HEK293 (cell line): ENCODE results near the gene RBM20.
A peak's percentile ranks its signal among the peaks of the same experiment; 100 is the strongest.

Source experiments
- BCL11A ChIP-seq: fragments of 450-650 bp; formaldehyde crosslinking; IDR thresholded peaks from 2 replicates; pipeline ENCODE4 v1.5.1; 2016; ENCODE audit warnings: low read depth, missing biosample characterization, missing genetic modification characterization
- KLF10 ChIP-seq: fragments of 450-650 bp; IDR thresholded peaks from 2 replicates; pipeline ENCODE4 v1.5.1; 2018; ENCODE audit warnings: missing biosample characterization, mild to moderate bottlenecking, missing genetic modification characterization
- KLF16 ChIP-seq: fragments of 450-650 bp; formaldehyde crosslinking; IDR thresholded peaks from 2 replicates; pipeline ENCODE4 v1.5.1; 2017; ENCODE audit warnings: missing biosample characterization, missing genetic modification characterization
- PRDM10 ChIP-seq: fragments of 450-650 bp; formaldehyde crosslinking; IDR thresholded peaks from 2 replicates; pipeline ENCODE4 v1.5.1; 2016; ENCODE audit warnings: missing biosample characterization, missing genetic modification characterization
- PRDM4 ChIP-seq: fragments of 450-650 bp; formaldehyde crosslinking; IDR thresholded peaks from 2 replicates; pipeline ENCODE4 v1.5.1; 2017; ENCODE audit warnings: missing biosample characterization, missing genetic modification characterization
- RBAK ChIP-seq: fragments of 450-650 bp; formaldehyde crosslinking; IDR thresholded peaks from 2 replicates; pipeline ENCODE4 v1.5.1; 2016; ENCODE audit warnings: missing biosample characterization, missing genetic modification characterization
- SCRT1 ChIP-seq: fragments of 450-650 bp; formaldehyde crosslinking; IDR thresholded peaks from 2 replicates; pipeline ENCODE4 v1.5.1; 2016; ENCODE audit warnings: missing biosample characterization, missing genetic modification characterization, borderline replicate concordance
- SCRT2 ChIP-seq: fragments of 450-650 bp; formaldehyde crosslinking; IDR thresholded peaks from 2 replicates; pipeline ENCODE4 v1.5.1; 2016; ENCODE audit warnings: missing biosample characterization, missing genetic modification characterization
- ZBTB10 ChIP-seq: fragments of 450-650 bp; formaldehyde crosslinking; IDR thresholded peaks from 2 replicates; pipeline ENCODE4 v1.5.1; 2016; ENCODE audit warnings: missing biosample characterization, missing genetic modification characterization
- ZBTB7A ChIP-seq: fragments of 450-650 bp; formaldehyde crosslinking; IDR thresholded peaks from 2 replicates; pipeline ENCODE4 v1.5.1; 2016; ENCODE audit warnings: low read depth, missing biosample characterization, missing genetic modification characterization
- ZFP69B ChIP-seq: fragments of 450-650 bp; formaldehyde crosslinking; IDR thresholded peaks from 2 replicates; pipeline ENCODE4 v1.5.1; 2016; ENCODE audit warnings: missing biosample characterization, missing genetic modification characterization
- ZNF114 ChIP-seq: fragments of 450-650 bp; formaldehyde crosslinking; IDR thresholded peaks from 2 replicates; pipeline ENCODE4 v1.5.0; 2017; ENCODE audit warnings: missing biosample characterization, missing genetic modification characterization
- ZNF155 ChIP-seq: fragments of 450-650 bp; formaldehyde crosslinking; IDR thresholded peaks from 2 replicates; pipeline ENCODE4 v1.5.1; 2016; ENCODE audit warnings: missing biosample characterization, missing genetic modification characterization
- ZNF16 ChIP-seq: fragments of 450-650 bp; formaldehyde crosslinking; IDR thresholded peaks from 2 replicates; pipeline ENCODE4 v1.5.1; 2016; ENCODE audit warnings: low read depth, missing biosample characterization, missing genetic modification characterization
- ZNF174 ChIP-seq: fragments of 450-650 bp; formaldehyde crosslinking; IDR thresholded peaks from 2 replicates; pipeline ENCODE4 v1.5.0; 2017; ENCODE audit warnings: missing biosample characterization, mild to moderate bottlenecking, missing genetic modification characterization
- ZNF335 ChIP-seq: fragments of 450-650 bp; formaldehyde crosslinking; conservative IDR thresholded peaks from 2 replicates; pipeline ENCODE4 v1.5.1; 2016; ENCODE audit warnings: missing biosample characterization, missing genetic modification characterization
- ZNF354C ChIP-seq: fragments of 450-650 bp; formaldehyde crosslinking; IDR thresholded peaks from 2 replicates; pipeline ENCODE4 v1.5.1; 2016; ENCODE audit warnings: missing biosample characterization, missing genetic modification characterization, low read depth, borderline replicate concordance
- ZNF423 ChIP-seq: fragments of 450-650 bp; formaldehyde crosslinking; IDR thresholded peaks from 2 replicates; pipeline ENCODE4 v1.5.1; 2016; ENCODE audit warnings: missing biosample characterization, missing genetic modification characterization
- ZNF571 ChIP-seq: fragments of 450-650 bp; formaldehyde crosslinking; IDR thresholded peaks from 2 replicates; pipeline ENCODE4 v1.5.0; 2017; ENCODE audit warnings: missing biosample characterization, missing genetic modification characterization
- ZNF701 ChIP-seq: fragments of 450-650 bp; formaldehyde crosslinking; IDR thresholded peaks from 2 replicates; pipeline ENCODE4 v1.5.1; 2016; ENCODE audit warnings: missing biosample characterization, missing genetic modification characterization
- ZNF707 ChIP-seq: fragments of 450-650 bp; formaldehyde crosslinking; IDR thresholded peaks from 2 replicates; pipeline ENCODE4 v1.5.1; 2016; ENCODE audit warnings: missing biosample characterization, missing genetic modification characterization
- ZSCAN16 ChIP-seq: fragments of 450-650 bp; formaldehyde crosslinking; IDR thresholded peaks from 2 replicates; pipeline ENCODE4 v1.5.1; 2016; ENCODE audit warnings: missing biosample characterization, missing genetic modification characterization
- TF ChIP-seq, protein P1 (sequence below): fragments of 450-650 bp; formaldehyde crosslinking; IDR thresholded peaks from 2 replicates; pipeline ENCODE4 v1.5.1; 2016; ENCODE audit warnings: missing biosample characterization, missing genetic modification characterization
- TF ChIP-seq, protein P2 (sequence below): fragments of 450-650 bp; formaldehyde crosslinking; IDR thresholded peaks from 2 replicates; pipeline ENCODE4 v1.5.1; 2017; ENCODE audit warnings: missing biosample characterization, missing genetic modification characterization
- TF ChIP-seq, protein P3 (sequence below): fragments of 450-650 bp; formaldehyde crosslinking; IDR thresholded peaks from 2 replicates; pipeline ENCODE4 v1.5.1; 2016; ENCODE audit warnings: missing biosample characterization, missing genetic modification characterization

The RBM20 gene

GRCh38 chr10:110620398-110620719, 23.8 kb upstream of the RBM20 start (continued):
- TF ChIP-seq SCRT1 (tag by site-specific recombination) (0 out of 2 replicates have a peak, but pooled peaks have one; percentile 4), ZNF707 (tag by site-specific recombination) (no peak), ZNF16 (tag by site-specific recombination) (no peak), ZNF571 (tag by site-specific recombination) (no peak), ZSCAN16 (tag by site-specific recombination) (peak; percentile 21; the same call in 1 of the 2 replicates), PRDM10 (tag by site-specific recombination) (peak; percentile 4), ZNF423 (tag by site-specific recombination) (0 out of 2 replicates have a peak, but pooled peaks have one; percentile 22), ZFP69B (tag by site-specific recombination) (peak; percentile 57; the same call in 1 of the 2 replicates), ZNF155 (tag by site-specific recombination) (no peak), ZNF354C (no peak), ZBTB7A (tag by site-specific recombination) (no peak), ZNF701 (tag by site-specific recombination) (no peak), PRDM4 (no peak), ZNF114 (tag by site-specific recombination) (no peak), KLF10 (no peak), BCL11A (no peak), RBAK (tag by site-specific recombination) (no peak), ZNF335 (tag by site-specific recombination) (no peak; the same call in 1 of the 2 replicates), ZNF174 (tag by site-specific recombination) (no peak), KLF16 (tag by site-specific recombination) (peak; percentile 76; the same call in 1 of the 2 replicates), SCRT2 (peak; percentile 94), ZBTB10 (tag by site-specific recombination) (no peak)
- TF ChIP-seq, protein P1, sequence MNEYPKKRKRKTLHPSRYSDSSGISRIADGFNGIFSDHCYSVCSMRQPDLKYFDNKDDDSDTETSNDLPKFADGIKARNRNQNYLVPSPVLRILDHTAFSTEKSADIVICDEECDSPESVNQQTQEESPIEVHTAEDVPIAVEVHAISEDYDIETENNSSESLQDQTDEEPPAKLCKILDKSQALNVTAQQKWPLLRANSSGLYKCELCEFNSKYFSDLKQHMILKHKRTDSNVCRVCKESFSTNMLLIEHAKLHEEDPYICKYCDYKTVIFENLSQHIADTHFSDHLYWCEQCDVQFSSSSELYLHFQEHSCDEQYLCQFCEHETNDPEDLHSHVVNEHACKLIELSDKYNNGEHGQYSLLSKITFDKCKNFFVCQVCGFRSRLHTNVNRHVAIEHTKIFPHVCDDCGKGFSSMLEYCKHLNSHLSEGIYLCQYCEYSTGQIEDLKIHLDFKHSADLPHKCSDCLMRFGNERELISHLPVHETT (tag by site-specific recombination) = no peak
- TF ChIP-seq, protein P2, sequence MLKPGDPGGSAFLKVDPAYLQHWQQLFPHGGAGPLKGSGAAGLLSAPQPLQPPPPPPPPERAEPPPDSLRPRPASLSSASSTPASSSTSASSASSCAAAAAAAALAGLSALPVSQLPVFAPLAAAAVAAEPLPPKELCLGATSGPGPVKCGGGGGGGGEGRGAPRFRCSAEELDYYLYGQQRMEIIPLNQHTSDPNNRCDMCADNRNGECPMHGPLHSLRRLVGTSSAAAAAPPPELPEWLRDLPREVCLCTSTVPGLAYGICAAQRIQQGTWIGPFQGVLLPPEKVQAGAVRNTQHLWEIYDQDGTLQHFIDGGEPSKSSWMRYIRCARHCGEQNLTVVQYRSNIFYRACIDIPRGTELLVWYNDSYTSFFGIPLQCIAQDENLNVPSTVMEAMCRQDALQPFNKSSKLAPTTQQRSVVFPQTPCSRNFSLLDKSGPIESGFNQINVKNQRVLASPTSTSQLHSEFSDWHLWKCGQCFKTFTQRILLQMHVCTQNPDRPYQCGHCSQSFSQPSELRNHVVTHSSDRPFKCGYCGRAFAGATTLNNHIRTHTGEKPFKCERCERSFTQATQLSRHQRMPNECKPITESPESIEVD (tag by site-specific recombination) = no peak
- TF ChIP-seq, protein P3, sequence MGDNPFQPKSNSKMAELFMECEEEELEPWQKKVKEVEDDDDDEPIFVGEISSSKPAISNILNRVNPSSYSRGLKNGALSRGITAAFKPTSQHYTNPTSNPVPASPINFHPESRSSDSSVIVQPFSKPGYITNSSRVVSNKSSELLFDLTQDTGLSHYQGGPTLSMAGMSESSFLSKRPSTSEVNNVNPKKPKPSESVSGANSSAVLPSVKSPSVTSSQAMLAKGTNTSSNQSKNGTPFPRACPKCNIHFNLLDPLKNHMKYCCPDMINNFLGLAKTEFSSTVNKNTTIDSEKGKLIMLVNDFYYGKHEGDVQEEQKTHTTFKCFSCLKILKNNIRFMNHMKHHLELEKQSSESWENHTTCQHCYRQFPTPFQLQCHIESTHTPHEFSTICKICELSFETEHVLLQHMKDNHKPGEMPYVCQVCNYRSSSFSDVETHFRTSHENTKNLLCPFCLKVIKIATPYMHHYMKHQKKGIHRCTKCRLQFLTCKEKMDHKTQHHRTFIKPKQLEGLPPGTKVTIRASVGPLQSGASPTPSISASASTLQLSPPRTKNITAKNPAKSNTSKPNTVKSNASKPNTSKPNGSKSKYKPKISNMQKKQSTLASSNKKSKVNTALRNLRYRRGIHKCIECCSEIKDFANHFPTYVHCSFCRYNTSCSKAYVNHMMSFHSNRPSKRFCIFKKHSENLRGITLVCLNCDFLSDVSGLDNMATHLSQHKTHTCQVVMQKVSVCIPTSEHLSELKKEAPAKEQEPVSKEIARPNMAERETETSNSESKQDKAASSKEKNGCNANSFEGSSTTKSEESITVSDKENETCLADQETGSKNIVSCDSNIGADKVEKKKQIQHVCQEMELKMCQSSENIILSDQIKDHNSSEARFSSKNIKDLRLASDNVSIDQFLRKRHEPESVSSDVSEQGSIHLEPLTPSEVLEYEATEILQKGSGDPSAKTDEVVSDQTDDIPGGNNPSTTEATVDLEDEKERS = no peak
